Epithelial cell of esophagus (primary cell): ENCODE data around the gene LCN10.

Experiments used
- DNase-seq: peaks from one replicate; pipeline ENCODE4 v3.0.0; 2010; ENCODE audit warnings: low read depth
- H3K4me3 ChIP-seq: 2 replicates; pipeline ENCODE4 v1.5.1; 2011; ENCODE audit warnings: mild to moderate bottlenecking, low read length, control low read depth
- CTCF ChIP-seq: IDR thresholded peaks from 2 replicates; pipeline ENCODE4 v1.5.1; 2011; ENCODE audit warnings: low read depth, mild to moderate bottlenecking, low read length, control low read depth, inconsistent platforms; ENCODE audit not compliant: insufficient read depth; ENCODE audit errors: missing control alignments

The LCN10 gene

DNA sequence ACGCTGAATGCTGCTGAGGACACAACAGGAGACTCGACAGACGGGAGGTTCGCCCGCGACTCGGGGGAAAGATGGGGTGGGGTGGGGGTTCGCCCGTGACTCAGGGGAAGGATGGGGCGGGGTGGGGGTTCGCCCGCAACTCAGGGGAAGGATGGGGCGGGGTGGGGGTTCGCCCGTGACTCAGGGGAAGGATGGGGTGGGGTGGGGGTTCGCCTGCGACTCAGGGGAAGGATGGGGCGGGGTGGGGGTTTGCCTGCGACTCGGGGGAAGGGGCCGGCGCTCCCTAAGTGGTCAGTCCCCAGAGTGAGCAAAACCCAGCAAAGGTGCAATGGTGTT lies 3.4 kb upstream of the LCN10 start:
- no peak for TF ChIP-seq CTCF
- no peak for DNase-seq

DNA sequence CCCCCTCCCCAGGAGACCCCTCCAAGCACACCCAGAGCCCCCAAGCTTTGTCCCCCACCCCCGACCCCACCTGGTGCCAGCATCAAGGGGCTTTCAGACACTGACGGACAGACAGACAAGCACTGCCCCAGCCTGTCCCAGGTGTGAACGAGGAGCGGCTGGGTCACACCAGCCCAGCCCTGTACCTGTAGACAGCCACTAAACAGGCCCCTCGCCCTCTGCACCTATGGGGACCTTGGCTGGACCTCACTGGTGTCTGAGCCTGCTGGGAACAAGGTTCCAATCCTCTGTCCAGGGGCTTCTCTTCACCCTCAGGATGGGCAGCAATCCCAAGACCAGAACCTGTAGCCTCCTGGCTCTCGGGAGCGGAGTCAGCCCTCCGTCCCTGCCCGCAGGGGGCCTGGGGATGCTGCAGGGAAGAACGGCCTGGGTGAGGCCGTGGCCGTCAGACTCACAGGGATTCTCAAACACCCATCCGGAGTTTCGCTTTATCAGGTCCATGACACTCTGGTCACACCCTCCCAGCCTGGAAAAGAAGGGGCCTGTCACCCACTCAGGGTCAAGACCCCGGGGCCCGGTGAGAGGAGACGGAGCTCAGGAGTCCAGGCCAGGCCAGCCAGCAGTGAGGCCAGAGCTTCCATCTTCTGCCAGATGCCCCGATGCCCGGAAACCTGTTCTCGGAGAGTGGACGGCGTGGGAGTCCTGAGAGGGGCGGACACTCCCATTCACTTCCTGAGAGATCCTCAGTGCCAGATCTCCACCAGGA lies 2.8 kb upstream of the LCN10 start:
- H3K4me3 ChIP-seq = no peak overlapping the region
- TF ChIP-seq CTCF = no peak
- DNase-seq = no peak

More for the DNA sequence above, 3.4 kb upstream of the LCN10 start:
- no peak overlapping the region for H3K4me3 ChIP-seq

DNA sequence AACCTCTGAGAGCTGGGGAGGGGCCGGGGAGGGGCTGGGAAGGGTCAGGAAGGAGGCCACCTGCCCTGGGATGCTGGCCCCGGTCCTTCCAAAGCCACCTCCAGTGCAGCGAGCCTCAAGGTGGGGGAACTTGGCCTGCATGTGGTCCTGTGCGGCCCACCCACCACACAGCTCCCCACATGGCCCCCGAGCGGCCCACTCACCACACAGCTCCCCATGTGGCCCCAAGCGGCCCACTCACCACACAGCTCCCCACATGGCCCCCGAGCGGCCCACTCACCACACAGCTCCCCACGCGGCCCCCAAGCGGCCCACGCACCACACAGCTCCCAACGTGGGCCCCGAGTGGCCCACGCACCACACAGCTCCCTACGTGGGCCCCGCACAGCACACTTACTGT lies 2.0 kb upstream of the LCN10 start:
- no peak for DNase-seq
- TF ChIP-seq CTCF = no peak
- no peak overlapping the region for H3K4me3 ChIP-seq

GRCh38 chr9:136743639-136744211 lies 985 bp upstream of the LCN10 start:
- DNase-seq = no peak
- H3K4me3 ChIP-seq = no peak overlapping the region
- no peak for TF ChIP-seq CTCF

- DNase-seq = no peak
- no peak for TF ChIP-seq CTCF
- H3K4me3 ChIP-seq = no peak overlapping the region
These were observed 713 bp downstream of the LCN10 start for GRCh38 chr9:136741883-136742571.

GRCh38 chr9:136740971-136741882 lies 1.5 kb downstream of the LCN10 start:
- no peak for DNase-seq
- no peak overlapping the region for H3K4me3 ChIP-seq

More at GRCh38 chr9:136740971-136741882, 1.5 kb downstream of the LCN10 start:
- no peak for TF ChIP-seq CTCF
